Measurements from ENCODE around the gene VANGL2.

DNA sequence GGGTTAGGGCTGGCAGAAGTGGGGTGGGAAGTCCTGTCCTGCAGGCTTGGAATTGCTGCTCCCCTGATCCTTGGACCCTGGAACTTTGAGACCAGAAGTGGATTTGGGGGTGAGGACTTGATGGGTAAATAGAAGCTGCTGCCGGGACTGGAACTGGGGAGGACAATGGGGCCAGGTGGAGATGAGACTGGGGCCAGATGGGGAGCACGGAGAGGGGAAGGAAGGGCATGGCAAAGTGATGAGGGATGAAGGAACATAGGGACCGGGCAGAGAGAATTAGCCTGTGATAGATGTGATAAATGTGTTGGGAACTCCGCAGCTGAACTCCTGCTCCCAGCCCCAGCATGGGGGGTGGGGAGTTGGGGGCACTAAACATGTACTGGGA is 32.9 kb upstream of the VANGL2 start:
- TF ChIP-seq, protein P1, sequence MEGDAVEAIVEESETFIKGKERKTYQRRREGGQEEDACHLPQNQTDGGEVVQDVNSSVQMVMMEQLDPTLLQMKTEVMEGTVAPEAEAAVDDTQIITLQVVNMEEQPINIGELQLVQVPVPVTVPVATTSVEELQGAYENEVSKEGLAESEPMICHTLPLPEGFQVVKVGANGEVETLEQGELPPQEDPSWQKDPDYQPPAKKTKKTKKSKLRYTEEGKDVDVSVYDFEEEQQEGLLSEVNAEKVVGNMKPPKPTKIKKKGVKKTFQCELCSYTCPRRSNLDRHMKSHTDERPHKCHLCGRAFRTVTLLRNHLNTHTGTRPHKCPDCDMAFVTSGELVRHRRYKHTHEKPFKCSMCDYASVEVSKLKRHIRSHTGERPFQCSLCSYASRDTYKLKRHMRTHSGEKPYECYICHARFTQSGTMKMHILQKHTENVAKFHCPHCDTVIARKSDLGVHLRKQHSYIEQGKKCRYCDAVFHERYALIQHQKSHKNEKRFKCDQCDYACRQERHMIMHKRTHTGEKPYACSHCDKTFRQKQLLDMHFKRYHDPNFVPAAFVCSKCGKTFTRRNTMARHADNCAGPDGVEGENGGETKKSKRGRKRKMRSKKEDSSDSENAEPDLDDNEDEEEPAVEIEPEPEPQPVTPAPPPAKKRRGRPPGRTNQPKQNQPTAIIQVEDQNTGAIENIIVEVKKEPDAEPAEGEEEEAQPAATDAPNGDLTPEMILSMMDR (IDR thresholded peaks at IDR 0.05; ENCODE audit: insufficient read depth, low read length): no peak
- TF ChIP-seq POLR2AphosphoS5 (IDR thresholded peaks at IDR 0.05; ENCODE audit: low read depth) (no peak), GABPA (IDR thresholded peaks at IDR 0.05; ENCODE audit: low read depth) (no peak), SPI1 (IDR thresholded peaks at IDR 0.05; ENCODE audit: borderline replicate concordance, low read depth) (no peak)
- TF ChIP-seq, protein P2, sequence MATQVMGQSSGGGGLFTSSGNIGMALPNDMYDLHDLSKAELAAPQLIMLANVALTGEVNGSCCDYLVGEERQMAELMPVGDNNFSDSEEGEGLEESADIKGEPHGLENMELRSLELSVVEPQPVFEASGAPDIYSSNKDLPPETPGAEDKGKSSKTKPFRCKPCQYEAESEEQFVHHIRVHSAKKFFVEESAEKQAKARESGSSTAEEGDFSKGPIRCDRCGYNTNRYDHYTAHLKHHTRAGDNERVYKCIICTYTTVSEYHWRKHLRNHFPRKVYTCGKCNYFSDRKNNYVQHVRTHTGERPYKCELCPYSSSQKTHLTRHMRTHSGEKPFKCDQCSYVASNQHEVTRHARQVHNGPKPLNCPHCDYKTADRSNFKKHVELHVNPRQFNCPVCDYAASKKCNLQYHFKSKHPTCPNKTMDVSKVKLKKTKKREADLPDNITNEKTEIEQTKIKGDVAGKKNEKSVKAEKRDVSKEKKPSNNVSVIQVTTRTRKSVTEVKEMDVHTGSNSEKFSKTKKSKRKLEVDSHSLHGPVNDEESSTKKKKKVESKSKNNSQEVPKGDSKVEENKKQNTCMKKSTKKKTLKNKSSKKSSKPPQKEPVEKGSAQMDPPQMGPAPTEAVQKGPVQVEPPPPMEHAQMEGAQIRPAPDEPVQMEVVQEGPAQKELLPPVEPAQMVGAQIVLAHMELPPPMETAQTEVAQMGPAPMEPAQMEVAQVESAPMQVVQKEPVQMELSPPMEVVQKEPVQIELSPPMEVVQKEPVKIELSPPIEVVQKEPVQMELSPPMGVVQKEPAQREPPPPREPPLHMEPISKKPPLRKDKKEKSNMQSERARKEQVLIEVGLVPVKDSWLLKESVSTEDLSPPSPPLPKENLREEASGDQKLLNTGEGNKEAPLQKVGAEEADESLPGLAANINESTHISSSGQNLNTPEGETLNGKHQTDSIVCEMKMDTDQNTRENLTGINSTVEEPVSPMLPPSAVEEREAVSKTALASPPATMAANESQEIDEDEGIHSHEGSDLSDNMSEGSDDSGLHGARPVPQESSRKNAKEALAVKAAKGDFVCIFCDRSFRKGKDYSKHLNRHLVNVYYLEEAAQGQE (IDR thresholded peaks at IDR 0.05; ENCODE audit: insufficient replicate concordance, low read depth): no peak

Data from HL-60 (cell line).